Glutamatergic neuron (in vitro differentiated cells): ENCODE results near the gene ZNF580. TPM values are rescaled to one million over a fixed set of nuclear protein-coding genes. Genes with fewer than 3 reads are reported as not detected.

Experiments
- DNase-seq: peaks from one replicate; pipeline ENCODE4 v3.0.0; 2022
- H3K27ac Mint-ChIP-seq: one replicate; pipeline ENCODE4 v1.8.0; 2020; ENCODE audit warnings: mild to moderate bottlenecking, mixed read lengths, inconsistent platforms; ENCODE audit not compliant: unreplicated experiment
- H3K27me3 Mint-ChIP-seq: one replicate; pipeline ENCODE4 v1.8.0; 2020; ENCODE audit warnings: mild to moderate bottlenecking, moderate library complexity, mixed read lengths, inconsistent platforms; ENCODE audit not compliant: unreplicated experiment
- H3K36me3 Mint-ChIP-seq: one replicate; pipeline ENCODE4 v1.8.0; 2020; ENCODE audit warnings: mild to moderate bottlenecking, mixed read lengths, inconsistent platforms; ENCODE audit not compliant: unreplicated experiment
- H3K4me1 Mint-ChIP-seq: one replicate; pipeline ENCODE4 v1.8.0; 2020; ENCODE audit warnings: mild to moderate bottlenecking, low read depth, mixed read lengths, inconsistent platforms; ENCODE audit not compliant: unreplicated experiment
- H3K4me3 Mint-ChIP-seq: one replicate; pipeline ENCODE4 v1.8.0; 2020; ENCODE audit warnings: mild to moderate bottlenecking, mixed read lengths, inconsistent platforms; ENCODE audit not compliant: unreplicated experiment
- H3K9me3 Mint-ChIP-seq: one replicate; pipeline ENCODE4 v1.8.0; 2020; ENCODE audit warnings: mild to moderate bottlenecking, moderate library complexity, mixed read lengths, inconsistent platforms; ENCODE audit not compliant: unreplicated experiment
- total RNA-seq: library from RNA; stranded (reverse); fragmentation: NEBNext Ultra II Directional; extraction: Animal tissue kit (Norgen Biotek cat#: 25700); gene quantifications from one replicate; pipeline ENCODE4 v1.2.1, GENCODE V29; 2021; ENCODE audit not compliant: unreplicated experiment
- TF ChIP-seq, protein P1 (sequence below): fragments of 200-600 bp; sonication (generic); IDR thresholded peaks from one replicate; pipeline ENCODE4 v1.5.0; 2021; ENCODE audit not compliant: partially characterized antibody, unreplicated experiment

Gene ZNF580
- total RNA-seq, 1 donor from 2014 or later = 43.6 TPM

GRCh38 chr19:55633861-55634260, 6.9 kb upstream of the ZNF580 start:
- H3K36me3 Mint-ChIP-seq = no peaks in the 10 kb centered on the region
- peaks cover 11% of the 10 kb centered on the region for H3K27me3 Mint-ChIP-seq
- peaks cover 15% of the 10 kb centered on the region for H3K4me1 Mint-ChIP-seq
- no peak overlapping the region for H3K4me3 Mint-ChIP-seq
- H3K27ac Mint-ChIP-seq = no peak overlapping the region
- no peak for DNase-seq
- H3K9me3 Mint-ChIP-seq = peaks cover under 1% of the 10 kb centered on the region
- TF ChIP-seq, protein P1, sequence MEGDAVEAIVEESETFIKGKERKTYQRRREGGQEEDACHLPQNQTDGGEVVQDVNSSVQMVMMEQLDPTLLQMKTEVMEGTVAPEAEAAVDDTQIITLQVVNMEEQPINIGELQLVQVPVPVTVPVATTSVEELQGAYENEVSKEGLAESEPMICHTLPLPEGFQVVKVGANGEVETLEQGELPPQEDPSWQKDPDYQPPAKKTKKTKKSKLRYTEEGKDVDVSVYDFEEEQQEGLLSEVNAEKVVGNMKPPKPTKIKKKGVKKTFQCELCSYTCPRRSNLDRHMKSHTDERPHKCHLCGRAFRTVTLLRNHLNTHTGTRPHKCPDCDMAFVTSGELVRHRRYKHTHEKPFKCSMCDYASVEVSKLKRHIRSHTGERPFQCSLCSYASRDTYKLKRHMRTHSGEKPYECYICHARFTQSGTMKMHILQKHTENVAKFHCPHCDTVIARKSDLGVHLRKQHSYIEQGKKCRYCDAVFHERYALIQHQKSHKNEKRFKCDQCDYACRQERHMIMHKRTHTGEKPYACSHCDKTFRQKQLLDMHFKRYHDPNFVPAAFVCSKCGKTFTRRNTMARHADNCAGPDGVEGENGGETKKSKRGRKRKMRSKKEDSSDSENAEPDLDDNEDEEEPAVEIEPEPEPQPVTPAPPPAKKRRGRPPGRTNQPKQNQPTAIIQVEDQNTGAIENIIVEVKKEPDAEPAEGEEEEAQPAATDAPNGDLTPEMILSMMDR = no peak

- peaks cover 4% of the 10 kb centered on the region for H3K9me3 Mint-ChIP-seq
- peaks cover 20% of the 10 kb centered on the region for H3K4me1 Mint-ChIP-seq
- DNase-seq = no peak
- H3K27me3 Mint-ChIP-seq = peaks cover 14% of the 10 kb centered on the region
- peak overlapping the region; percentile 94 for H3K27ac Mint-ChIP-seq
- peak overlapping the region; percentile 98 for H3K4me3 Mint-ChIP-seq
- no peaks in the 10 kb centered on the region for H3K36me3 Mint-ChIP-seq
- TF ChIP-seq, protein P1 = no peak
These were observed 5.5 kb upstream of the ZNF580 start for GRCh38 chr19:55635334-55635717.

- H3K4me1 Mint-ChIP-seq = peaks cover 20% of the 10 kb centered on the region
- TF ChIP-seq, protein P1 = no peak
- no peak for DNase-seq
- H3K9me3 Mint-ChIP-seq = peaks cover 4% of the 10 kb centered on the region
- peaks cover 14% of the 10 kb centered on the region for H3K27me3 Mint-ChIP-seq
- H3K4me3 Mint-ChIP-seq = peak overlapping the region; percentile 98
- H3K36me3 Mint-ChIP-seq = no peaks in the 10 kb centered on the region
- peak overlapping the region; percentile 94 for H3K27ac Mint-ChIP-seq
These were observed 4.9 kb upstream of the ZNF580 start for GRCh38 chr19:55635856-55636440.

GRCh38 chr19:55636723-55637122, 4.1 kb upstream of the ZNF580 start:
- Mint-ChIP-seq H3K4me1 (peaks cover 20% of the 10 kb centered on the region), H3K4me3 (peak overlapping the region; percentile 98), H3K27me3 (peaks cover 14% of the 10 kb centered on the region), H3K36me3 (no peaks in the 10 kb centered on the region), H3K27ac (no peak overlapping the region), H3K9me3 (peaks cover 8% of the 10 kb centered on the region)
- DNase-seq = no peak
- TF ChIP-seq, protein P1 = no peak

- peaks cover 18% of the 10 kb centered on the region for H3K27me3 Mint-ChIP-seq
These were observed 3.3 kb upstream of the ZNF580 start for GRCh38 chr19:55637534-55637933.

More at GRCh38 chr19:55637534-55637933, 3.3 kb upstream of the ZNF580 start:
- Mint-ChIP-seq H3K4me1 (peaks cover 25% of the 10 kb centered on the region), H3K27ac (no peak overlapping the region), H3K4me3 (peak overlapping the region; percentile 36), H3K36me3 (no peaks in the 10 kb centered on the region), H3K9me3 (peaks cover 11% of the 10 kb centered on the region)
- TF ChIP-seq, protein P1 = no peak
- no peak for DNase-seq
